GM12878 (cell line): ENCODE measurements around the gene DPPA2. TPM values are rescaled to one million over a fixed set of nuclear protein-coding genes. Genes with fewer than 3 reads are reported as not detected.

Experiments used
- ATAC-seq: fragments of 200-7000 bp; cut with Tn5 transposase; 3 replicates; pipeline ENCODE4 v1.9.1; 2020; ENCODE audit warnings: mild to moderate bottlenecking, moderate library complexity
- Bru-seq: library from RNA; stranded (reverse); fragments of 400-500 nt; gene quantifications from one replicate; lab custom pipeline; 2021; lab: Mats Ljungman, UMichigan
- BruChase-seq, 2 experiments: library from RNA; stranded (reverse); fragments of 400-500 nt; gene quantifications; one replicate each; lab custom pipeline; 2021; lab: Mats Ljungman, UMichigan
- BruUV-seq: library from RNA; stranded (reverse); fragments of 400-500 nt; replicated peaks from 2 replicates; lab custom pipeline; 2021; lab: Mats Ljungman, UMichigan
- CTCF ChIA-PET: fragments of 300-600 bp; sonication (Branson Sonifier 250); formaldehyde crosslinking; extraction: SDS; loops from one replicate; lab custom pipeline; 2021; ENCODE audit warnings: inconsistent platforms; lab: Yijun Ruan, JAX
- POLR2A ChIA-PET: fragments of 350-600 bp; formaldehyde crosslinking; extraction: SDS; loops from one replicate; lab custom pipeline; 2021; ENCODE audit warnings: inconsistent platforms; lab: Charles Lee
- RAD21 ChIA-PET: fragments of 300-600 bp; sonication (Branson Sonifier 250); formaldehyde crosslinking; loops from one replicate; lab custom pipeline; 2023; ENCODE audit warnings: antibody characterized with exemption; ENCODE audit not compliant: unreplicated experiment; lab: Charles Lee
- SMC1A ChIA-PET: fragments of 300-600 bp; sonication (Branson Sonifier 250); formaldehyde crosslinking; loops from one replicate; lab custom pipeline; 2023; ENCODE audit not compliant: unreplicated experiment, uncharacterized antibody; lab: Charles Lee
- DNase-seq: peaks from one replicate; pipeline ENCODE4 v3.0.0-alpha.2; 2011; ENCODE audit warnings: low read depth, low spot score
- FAIRE-seq: peaks from 3 replicates; lab custom pipeline; 2011; peaks lifted over from hg19 to GRCh38; lab: Jason Lieb, UNC
- H2AFZ ChIP-seq: 2 replicates; pipeline ENCODE4 v1.6.0; 2011; ENCODE audit warnings: low read depth, low read length, control low read depth; ENCODE audit not compliant: control insufficient read depth
- H3K27ac ChIP-seq: 2 replicates; pipeline ENCODE4 v1.5.1; 2011; ENCODE audit warnings: control low read depth; ENCODE audit not compliant: control insufficient read depth, insufficient read depth
- H3K27me3 ChIP-seq, 2 experiments: replicated peaks in 1 of 2; 2 replicates each; pipeline versions ENCODE4 v1.6.0 to v1.6.1; 2011; ENCODE audit warnings: low read length in 1 of 2; ENCODE audit not compliant: control insufficient read depth in 2 of 2, insufficient read depth in 2 of 2
- H3K36me3 ChIP-seq, 2 experiments: 2 replicates each; pipeline ENCODE4 v1.5.1; 2011; ENCODE audit warnings: low read length in 1 of 2; ENCODE audit not compliant: control insufficient read depth in 2 of 2, insufficient read depth in 2 of 2
- H3K4me1 ChIP-seq: 2 replicates; pipeline ENCODE4 v1.6.1; 2011; ENCODE audit warnings: mild to moderate bottlenecking, low read length, moderate library complexity, mixed read lengths; ENCODE audit not compliant: control insufficient read depth, insufficient read depth
- H3K4me2 ChIP-seq: 2 replicates; pipeline ENCODE4 v1.6.0; 2011; ENCODE audit warnings: control low read depth; ENCODE audit not compliant: control insufficient read depth, insufficient read depth
- H3K4me3 ChIP-seq: fragments of 200-600 bp; sonication (generic); 2 replicates; pipeline ENCODE4 v1.5.1; 2016
- H3K79me2 ChIP-seq: 2 replicates; pipeline ENCODE4 v1.6.0; 2011; ENCODE audit warnings: low read length; ENCODE audit not compliant: control insufficient read depth, insufficient read depth
- H3K9ac ChIP-seq: 2 replicates; pipeline ENCODE4 v1.8.0; 2011; ENCODE audit warnings: low read length, control low read depth, mixed read lengths; ENCODE audit not compliant: control insufficient read depth, insufficient read depth
- H3K9me3 ChIP-seq: replicated peaks from 3 replicates; pipeline ENCODE4 v1.5.1; 2011; ENCODE audit warnings: mild to moderate bottlenecking, low read length; ENCODE audit not compliant: control insufficient read depth, insufficient read depth
- H4K20me1 ChIP-seq: 2 replicates; pipeline ENCODE4 v1.6.0; 2011; ENCODE audit not compliant: control insufficient read depth, insufficient read depth
- IRF3 ChIP-seq: fragments of 450-650 bp; IDR thresholded peaks from 2 replicates; pipeline ENCODE4 v1.6.1; 2014; ENCODE audit warnings: mild to moderate bottlenecking
- MEF2B ChIP-seq: fragments of 450-650 bp; IDR thresholded peaks from 2 replicates; pipeline ENCODE4 v1.6.1; 2018; ENCODE audit warnings: mild to moderate bottlenecking, moderate library complexity; ENCODE audit not compliant: partially characterized antibody, poor library complexity, severe bottlenecking
- MLLT1 ChIP-seq: fragments of 450-650 bp; IDR thresholded peaks from 2 replicates; pipeline ENCODE4 v1.6.1; 2016; ENCODE audit warnings: mild to moderate bottlenecking
- MTA2 ChIP-seq: fragments of 450-650 bp; IDR thresholded peaks from 2 replicates; pipeline ENCODE4 v1.6.1; 2016; ENCODE audit warnings: low read depth, mild to moderate bottlenecking, moderate library complexity
- NFIC ChIP-seq: IDR thresholded peaks from 2 replicates; pipeline ENCODE4 v1.6.1; 2012; ENCODE audit warnings: low read depth, mild to moderate bottlenecking, inconsistent platforms, low read length, moderate library complexity
- POLR2A ChIP-seq: IDR thresholded peaks from 2 replicates; pipeline ENCODE4 v1.6.1; 2011; ENCODE audit warnings: low read depth, mild to moderate bottlenecking, low read length
- RELA ChIP-seq: fragments of 450-650 bp; IDR thresholded peaks from 2 replicates; pipeline ENCODE4 v1.8.0; 2014; ENCODE audit warnings: borderline replicate concordance; ENCODE audit not compliant: partially characterized antibody
- STAT1 ChIP-seq: fragments of 450-650 bp; conservative IDR thresholded peaks from 2 replicates; pipeline ENCODE4 v1.6.1; 2014; ENCODE audit warnings: antibody characterized with exemption, mild to moderate bottlenecking
- TARDBP ChIP-seq: IDR thresholded peaks from 2 replicates; pipeline ENCODE4 v1.6.1; 2016; ENCODE audit warnings: borderline replicate concordance
- ZNF622 ChIP-seq: fragments of 450-650 bp; IDR thresholded peaks from 2 replicates; pipeline ENCODE4 v1.6.1; 2017; ENCODE audit warnings: mild to moderate bottlenecking, inconsistent platforms
- ZZZ3 ChIP-seq: IDR thresholded peaks from 2 replicates; pipeline ENCODE4 v1.6.1; 2011; ENCODE audit warnings: low read depth; ENCODE audit not compliant: control insufficient read depth, insufficient read length
- WGBS: methylation state at CpG from one replicate; pipeline ENCODE4 v1.1.6; 2016; ENCODE audit warnings: low lambda C conversion rate; ENCODE audit not compliant: insufficient replicate concordance, insufficient coverage; ENCODE audit errors: missing lambda C conversion rate; 5-methylcytosine and 5-hydroxymethylcytosine counted together
- in situ Hi-C: fragments of 300-500 bp; cut with MboI; formaldehyde crosslinking; loops from 9 replicates; pipeline ENCODE4 v1.14.3; 2018; ENCODE audit warnings: mixed read lengths
- intact Hi-C: fragments of 100-400 bp; cut with micrococcal nuclease; formaldehyde crosslinking; loops from one replicate; pipeline ENCODE4 v1.14.2; 2022; ENCODE audit not compliant: unreplicated experiment
- long read RNA-seq, 2 experiments: library from polyadenylated mRNA; unstranded; transcript quantifications; one replicate each; pipeline ENCODE4 v2.0.0, GENCODE V29; 2019 to 2020
- polyA minus RNA-seq, 3 experiments: library from RNA; depleted of rRNA, polyadenylated mRNA; stranded (reverse); fragments of >200 nt; gene quantifications; 2 replicates each; pipeline ENCODE4 v1.2.3, GENCODE V29; 2011
- polyA plus RNA-seq, 11 experiments: library from polyadenylated mRNA; depleted of rRNA in 4 of 11; unstranded in 6 of 11; stranded (reverse) in 5 of 11; fragments of >200 nt; fragmentation: Nextera tagmentation in 4 of 11; fragmentation: Illumina TruSeq in 1 of 11; extraction: Ambion mirVana in 4 of 11; extraction: Trizol in 1 of 11; gene quantifications; 1 replicate in 1 of 11; 2 replicates in 10 of 11; pipeline versions ENCODE4 v1.2.1 to v1.2.3, GENCODE V29; 2011 to 2016; ENCODE audit warnings: inconsistent platforms in 2 of 11, missing spikeins in 2 of 11, low read depth in 1 of 11
- total RNA-seq, 4 experiments: library from RNA; depleted of rRNA in 3 of 4; stranded (reverse); fragments of >200 nt in 3 of 4; fragmentation: Illumina TruSeq in 1 of 4; extraction: Trizol in 1 of 4; gene quantifications; 2 replicates each; pipeline versions ENCODE4 v1.2.1 to v1.2.3, GENCODE V29; 2013 to 2021

DPPA2 gene
- total RNA-seq (2013; cell fraction: nucleolus; rRNA removed), result not detected in 2 replicates
- not detected in 2 replicates for total RNA-seq (2014; rRNA removed)
- not detected in 2 replicates for total RNA-seq (2014; rRNA removed; fragmentation: Illumina TruSeq; extraction: Trizol)
- not detected in 2 replicates for total RNA-seq (2021)
- not detected for polyA plus RNA-seq (2011; ENCODE audit: low read depth)
- polyA plus RNA-seq (2011; rRNA removed), result not detected in 2 replicates
- not detected in 2 replicates for polyA plus RNA-seq (2011; cell fraction: cytosol; rRNA removed)
- not detected in 2 replicates for polyA plus RNA-seq (2011; cell fraction: nucleus; rRNA removed)
- polyA plus RNA-seq (2012), result not detected in 2 replicates
- polyA plus RNA-seq (2014; fragmentation: Illumina TruSeq; extraction: Trizol), result not detected in 2 replicates
- polyA plus RNA-seq (2014; fragmentation: Nextera tagmentation; extraction: Ambion mirVana), result not detected
- not detected in 2 replicates for polyA plus RNA-seq (2014; rRNA removed)
- polyA plus RNA-seq (2016; fragmentation: Nextera tagmentation; extraction: Ambion mirVana), result not detected
- polyA minus RNA-seq (2011; rRNA and poly(A)+ RNA removed), result not detected in 2 replicates
- polyA minus RNA-seq (2011; cell fraction: cytosol; rRNA and poly(A)+ RNA removed), result not detected in 2 replicates
- polyA minus RNA-seq (2011; cell fraction: nucleus; rRNA and poly(A)+ RNA removed), result not detected in 2 replicates
- Bru-seq, nascent RNA, result not detected
- not detected for BruChase-seq, experiment 1, labeled RNA remaining after a 6-hour chase
- not detected for BruChase-seq, experiment 2, labeled RNA remaining after a 2-hour chase
- long read RNA-seq, experiment 1, result 0 reads
- long read RNA-seq, experiment 2, result 0 reads

GRCh38 chr3:109316162-109316730 is at the start of gene DPPA2:
TSS of gene DPPA2 (minus strand) at chr3:109316517. CDS start at chr3:109314542, 1,975 bp downstream.
- POLR2A ChIA-PET, result no interaction called here
- DNase-seq (no peak), ATAC-seq (no peak), FAIRE-seq (no peak)
- H3K36me3 ChIP-seq, result no peaks in the 10 kb centered on the region
- H4K20me1 ChIP-seq, result no peaks in the 10 kb centered on the region
- no peak within 1 kb of the TSS for H2AFZ ChIP-seq
- H3K27me3 ChIP-seq, result no peaks in the 10 kb centered on the region
- H3K4me1 ChIP-seq, result no peaks in the 10 kb centered on the region
- H3K79me2 ChIP-seq, result no peaks in the 10 kb centered on the region
- no peak within 1 kb of the TSS for H3K27ac ChIP-seq
- no peak within 1 kb of the TSS for H3K4me2 ChIP-seq
- intact Hi-C loops, result no loop called here
- TF ChIP-seq STAT1 (no peak), IRF3 (no peak), ZNF622 (no peak), TARDBP (no peak), MEF2B (no peak), RELA (no peak), ZZZ3 (no peak), MLLT1 (no peak), MTA2 (no peak), POLR2A (no peak), NFIC (no peak)
- TF ChIP-seq, all 136 proteins: peak for 0
- Histone ChIP-seq H3K9ac (no peak within 1 kb of the TSS), H3K9me3 (no peaks in the 10 kb centered on the region), H3K4me3 (no peak within 1 kb of the TSS)
- RAD21 ChIA-PET, result no interaction called here
- CTCF ChIA-PET, result no interaction called here
- SMC1A ChIA-PET, result no interaction called here
- BruUV-seq, result no TSS peak
- WGBS, result 54% methylated on average over 15 of the region's 21 CpGs
- in situ Hi-C loops, result no loop called here
